Mesodermal cell (in vitro differentiated cells): Measurements from ENCODE around the gene ZNF3.

ENCODE experiments used
- H3K27ac ChIP-seq: 2 replicates; pipeline ENCODE4 v1.7.0; 2013; ENCODE audit warnings: mild to moderate bottlenecking, low read depth, low read length, moderate library complexity; ENCODE audit not compliant: severe bottlenecking
- H3K36me3 ChIP-seq: 2 replicates; pipeline ENCODE4 v1.7.1; 2013; ENCODE audit warnings: mild to moderate bottlenecking, low read length, moderate library complexity; ENCODE audit not compliant: control insufficient read depth, insufficient read depth
- H3K4me1 ChIP-seq: one replicate; pipeline ENCODE4 v1.7.1; 2013; ENCODE audit warnings: mild to moderate bottlenecking, low read length; ENCODE audit not compliant: insufficient read depth, control insufficient read depth, poor library complexity, severe bottlenecking
- H3K4me3 ChIP-seq: 2 replicates; pipeline ENCODE4 v1.7.0; 2013; ENCODE audit warnings: low read length, control low read depth, mild to moderate bottlenecking; ENCODE audit not compliant: insufficient read depth, poor library complexity, severe bottlenecking; ENCODE audit errors: extremely low read depth
- H3K9me3 ChIP-seq: 2 replicates; pipeline ENCODE4 v1.7.1; 2013; ENCODE audit warnings: mild to moderate bottlenecking, low read length, moderate library complexity; ENCODE audit not compliant: control insufficient read depth
- WGBS, 2 experiments: methylation state at CpG; one replicate each; pipeline ENCODE4 v1.1.5; 2013; ENCODE audit warnings: missing lambda C conversion rate in 2 of 2; ENCODE audit not compliant: insufficient coverage in 2 of 2; 5-methylcytosine and 5-hydroxymethylcytosine counted together

Gene ZNF3

GRCh38 chr7:100065452-100066186 is 15.9 kb downstream of the ZNF3 start:
- Histone ChIP-seq H3K4me3 (no peak overlapping the region), H3K4me1 (peaks cover 5% of the 10 kb centered on the region), H3K9me3 (peaks cover 9% of the 10 kb centered on the region), H3K27ac (peak overlapping the region; percentile 89), H3K36me3 (peaks cover 91% of the 10 kb centered on the region)
- WGBS, 2 experiments, result 95 to 98% methylated on average over 6 of the region's 8 CpGs

DNA sequence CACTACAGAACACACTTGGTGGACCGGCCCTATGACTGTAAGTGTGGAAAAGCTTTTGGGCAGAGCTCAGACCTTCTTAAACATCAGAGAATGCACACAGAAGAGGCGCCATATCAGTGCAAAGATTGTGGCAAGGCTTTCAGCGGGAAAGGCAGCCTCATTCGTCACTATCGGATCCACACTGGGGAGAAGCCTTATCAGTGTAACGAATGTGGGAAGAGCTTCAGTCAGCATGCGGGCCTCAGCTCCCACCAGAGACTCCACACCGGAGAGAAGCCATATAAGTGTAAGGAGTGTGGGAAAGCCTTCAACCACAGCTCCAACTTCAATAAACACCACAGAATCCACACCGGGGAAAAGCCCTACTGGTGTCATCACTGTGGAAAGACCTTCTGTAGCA is 17.4 kb downstream of the ZNF3 start:
- Histone ChIP-seq H3K36me3 (peaks cover 86% of the 10 kb centered on the region), H3K4me1 (peaks cover 5% of the 10 kb centered on the region), H3K27ac (no peak overlapping the region), H3K4me3 (no peak overlapping the region), H3K9me3 (no peaks in the 10 kb centered on the region)
- 94 to 100% methylated on average over 3 to 5 of the region's 9 CpGs for WGBS, 2 experiments

DNA sequence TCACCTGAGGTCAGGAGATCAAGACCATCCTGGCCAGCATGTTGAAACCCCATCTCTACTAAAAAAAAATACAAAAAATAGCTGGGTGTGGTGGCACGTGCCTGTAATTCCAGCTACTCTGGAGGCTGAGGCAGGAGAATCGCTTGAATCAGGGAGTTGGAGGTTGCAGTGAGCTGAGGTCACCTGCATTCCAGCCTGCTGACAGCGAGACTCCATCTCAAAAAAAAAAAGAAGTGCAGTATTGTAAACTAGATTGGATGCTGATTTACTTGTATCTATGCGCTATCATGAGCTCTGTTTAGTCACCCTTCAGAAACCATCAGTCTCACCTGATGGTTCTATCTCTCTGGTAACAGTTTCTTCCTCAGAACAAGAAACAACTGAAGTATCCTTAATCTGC is 18.1 kb downstream of the ZNF3 start:
- H3K36me3 ChIP-seq, result peaks cover 86% of the 10 kb centered on the region
- peaks cover 5% of the 10 kb centered on the region for H3K4me1 ChIP-seq
- no peak overlapping the region for H3K27ac ChIP-seq
- no peaks in the 10 kb centered on the region for H3K9me3 ChIP-seq
- no peak overlapping the region for H3K4me3 ChIP-seq
- WGBS, 2 experiments, result 100% methylated on average over 3 of the region's 4 CpGs; no CpG with 5 or more reads in 1 of the 2 experiments

GRCh38 chr7:100061518-100062193 is 19.9 kb downstream of the ZNF3 start:
- H3K27ac ChIP-seq, result no peak overlapping the region
- WGBS, 2 experiments, result 93 to 95% methylated on average over 9 to 10 of the region's 11 CpGs
- H3K36me3 ChIP-seq, result peaks cover 90% of the 10 kb centered on the region
- H3K4me3 ChIP-seq, result no peak overlapping the region
- peaks cover 5% of the 10 kb centered on the region for H3K4me1 ChIP-seq
- no peaks in the 10 kb centered on the region for H3K9me3 ChIP-seq

GRCh38 chr7:100059251-100059739 is 22.2 kb downstream of the ZNF3 start:
- Histone ChIP-seq H3K9me3 (no peaks in the 10 kb centered on the region), H3K4me1 (no peaks in the 10 kb centered on the region), H3K4me3 (no peak overlapping the region), H3K27ac (no peak overlapping the region), H3K36me3 (peaks cover 77% of the 10 kb centered on the region)
- 91 to 94% methylated on average over 4 of the region's 5 CpGs for WGBS, 2 experiments

DNA sequence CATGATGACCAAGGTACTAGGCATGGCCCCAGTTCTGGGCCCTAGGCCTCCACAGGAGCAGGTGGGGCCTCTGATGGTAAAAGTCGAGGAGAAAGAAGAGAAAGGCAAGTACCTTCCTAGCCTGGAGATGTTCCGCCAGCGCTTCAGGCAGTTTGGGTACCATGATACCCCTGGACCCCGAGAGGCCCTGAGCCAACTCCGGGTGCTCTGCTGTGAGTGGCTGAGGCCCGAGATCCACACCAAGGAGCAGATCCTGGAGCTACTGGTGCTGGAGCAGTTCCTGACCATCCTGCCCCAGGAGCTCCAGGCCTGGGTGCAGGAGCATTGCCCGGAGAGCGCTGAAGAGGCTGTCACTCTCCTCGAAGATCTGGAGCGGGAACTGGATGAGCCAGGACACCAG is 24.5 kb downstream of the ZNF3 start:
- H3K36me3 ChIP-seq, result peaks cover 69% of the 10 kb centered on the region
- no peak overlapping the region for H3K4me3 ChIP-seq
- no peaks in the 10 kb centered on the region for H3K9me3 ChIP-seq
- H3K4me1 ChIP-seq, result no peaks in the 10 kb centered on the region
- no peak overlapping the region for H3K27ac ChIP-seq
- 92 to 97% methylated on average over 8 to 10 of the region's 10 CpGs for WGBS, 2 experiments

DNA sequence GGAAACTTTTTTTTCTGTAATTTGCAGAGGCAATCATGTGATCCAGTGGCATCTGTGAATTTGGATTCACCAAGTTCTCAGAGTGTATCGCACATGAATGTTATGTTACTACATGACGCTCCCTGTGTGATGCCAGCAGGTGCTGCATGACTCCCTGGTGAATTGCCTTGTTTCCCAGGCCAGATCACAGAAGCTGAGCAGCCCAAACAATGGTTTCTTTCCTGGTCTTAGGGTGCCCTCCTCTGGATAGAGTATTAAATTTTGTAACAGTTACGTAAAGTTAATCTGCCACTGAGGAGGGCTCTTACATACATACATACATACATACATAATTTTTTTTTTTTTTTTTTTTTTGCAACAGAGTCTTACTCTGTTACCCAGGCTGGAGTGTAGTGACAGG is 28.3 kb downstream of the ZNF3 start:
- no peak overlapping the region for H3K4me3 ChIP-seq
- 89 to 96% methylated on average over 2 of the region's 3 CpGs for WGBS, 2 experiments
- H3K9me3 ChIP-seq, result no peaks in the 10 kb centered on the region
- peaks cover 43% of the 10 kb centered on the region for H3K36me3 ChIP-seq
- H3K4me1 ChIP-seq, result no peaks in the 10 kb centered on the region
- no peak overlapping the region for H3K27ac ChIP-seq

- Histone ChIP-seq H3K4me1 (no peaks in the 10 kb centered on the region), H3K36me3 (peaks cover 27% of the 10 kb centered on the region), H3K9me3 (no peaks in the 10 kb centered on the region), H3K27ac (no peak overlapping the region), H3K4me3 (no peak overlapping the region)
- WGBS, 2 experiments, result 73 to 92% methylated on average over 2 to 3 of the region's 3 CpGs
Observed at GRCh38 chr7:100051611-100052010, 29.9 kb downstream of the ZNF3 start.

- Histone ChIP-seq H3K4me3 (peak within 1 kb of the TSS; percentile 89), H3K4me1 (no peaks in the 10 kb centered on the region), H3K9me3 (no peaks in the 10 kb centered on the region), H3K27ac (peak within 1 kb of the TSS; percentile 89), H3K36me3 (peaks cover 22% of the 10 kb centered on the region)
- WGBS, 2 experiments, result 7 to 10% methylated on average over 25 to 41 of the region's 47 CpGs
Observed at GRCh38 chr7:100049441-100050291, 31.9 kb downstream of the ZNF3 start, which contains the start of gene ZSCAN21. TSS of gene ZSCAN21 (plus strand) at chr7:100049774. CDS start at chr7:100057007, 7,233 bp downstream.

DNA sequence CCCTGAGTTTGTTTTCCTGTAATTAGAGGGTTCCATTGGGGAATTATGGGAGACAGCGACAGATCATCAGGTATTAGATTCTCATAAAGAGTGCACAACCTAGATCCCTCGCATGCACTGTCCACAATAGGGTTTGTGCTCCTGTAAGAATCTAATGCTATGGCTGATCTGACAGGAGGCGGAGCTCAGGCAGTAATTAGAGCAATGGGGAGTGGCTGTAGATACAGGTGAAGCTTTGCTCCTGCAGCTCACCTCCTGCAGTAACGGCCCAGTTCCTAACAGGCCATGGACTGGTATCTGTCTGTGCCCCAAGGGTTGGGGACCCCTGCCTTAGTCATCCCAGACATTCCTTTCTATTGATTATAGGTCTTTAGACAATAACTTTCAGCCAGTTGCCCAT is 32.8 kb downstream of the ZNF3 start:
- H3K9me3 ChIP-seq, result no peaks in the 10 kb centered on the region
- H3K27ac ChIP-seq, result no peak overlapping the region
- H3K4me1 ChIP-seq, result no peaks in the 10 kb centered on the region
- peaks cover 18% of the 10 kb centered on the region for H3K36me3 ChIP-seq
- no peak overlapping the region for H3K4me3 ChIP-seq
- 90 to 100% methylated on average over 2 to 4 of the region's 4 CpGs for WGBS, 2 experiments
